ENCODE data around the gene TRAK1.

GRCh38 chr3:42269647-42270046 is 178.5 kb downstream of the TRAK1 start:
- TF ChIP-seq EZH2 (IDR thresholded peaks at IDR 0.05): no peak
- TF ChIP-seq POLR2AphosphoS5 (IDR thresholded peaks at IDR 0.05; ENCODE audit: borderline replicate concordance, low read depth, low read length): no peak
- TF ChIP-seq FOXP2 (optimal IDR thresholded peaks at IDR 0.05; ENCODE audit: control extremely low read depth, extremely low read length, insufficient read depth): no peak
